Measurements from ENCODE around the gene KLHL41.

KLHL41 gene
- long read RNA-seq, donor 1, result 0 reads
- long read RNA-seq, donor 2, result 0 reads
- long read RNA-seq, donor 3, result 0 reads
- long read RNA-seq, donor 4, result 0 reads
- long read RNA-seq, donor 5, result 0 reads
- long read RNA-seq, donor 6, result 0 reads
- long read RNA-seq, donor 7, result 0 reads
- long read RNA-seq, donor 8, result 0 reads

DNA sequence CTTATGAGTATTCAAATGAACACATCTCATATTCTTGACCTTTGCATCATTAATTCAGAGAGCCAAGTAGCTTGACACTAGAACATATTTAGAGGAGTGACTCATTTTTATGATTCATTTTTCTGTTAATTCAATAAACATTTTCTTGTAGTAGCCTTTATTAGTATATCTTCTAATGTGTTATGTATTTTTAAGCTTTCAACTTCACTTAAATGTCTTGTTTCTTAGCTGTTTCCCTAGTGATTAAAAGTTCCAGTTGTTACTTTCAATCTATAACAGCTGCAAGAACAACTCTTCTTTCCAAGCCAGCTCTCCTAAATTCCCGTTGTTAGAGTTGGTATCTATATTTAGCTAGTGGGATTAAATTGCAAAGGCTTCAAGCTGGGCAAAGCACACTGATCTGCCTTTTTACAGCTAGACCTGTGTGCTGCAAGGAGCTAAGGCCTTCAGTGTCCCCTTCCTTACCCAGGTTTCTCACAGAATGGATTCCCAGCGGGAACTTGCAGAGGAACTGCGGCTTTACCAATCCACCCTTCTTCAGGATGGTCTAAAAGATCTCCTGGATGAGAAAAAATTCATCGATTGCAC, at the start of gene KLHL41:
TSS of gene KLHL41 (plus strand) at position 405 of the 588 bp plus-strand sequence. CDS start at position 482, 77 bp downstream.
- no peak for DNase-seq

DNA sequence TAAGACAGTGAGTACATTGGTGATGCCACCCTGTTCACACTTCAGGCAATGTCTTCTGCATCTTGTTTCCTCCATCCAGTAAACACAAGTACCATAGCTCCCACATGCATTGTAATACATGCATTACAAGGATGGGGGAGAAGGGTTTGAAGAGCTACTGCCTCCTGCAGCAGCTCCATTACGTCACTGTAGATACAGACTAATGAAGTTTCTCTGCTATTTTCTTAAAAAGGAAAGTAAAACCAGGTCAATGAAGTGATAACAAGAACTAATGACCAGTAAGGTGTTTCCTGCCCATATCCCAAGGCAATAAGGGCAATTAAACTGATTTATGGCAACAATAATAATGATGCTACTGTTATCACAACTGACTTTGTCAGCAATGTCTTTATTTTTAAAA, 48.4 kb upstream of the KLHL41 start:
- no peak for DNase-seq

DNA sequence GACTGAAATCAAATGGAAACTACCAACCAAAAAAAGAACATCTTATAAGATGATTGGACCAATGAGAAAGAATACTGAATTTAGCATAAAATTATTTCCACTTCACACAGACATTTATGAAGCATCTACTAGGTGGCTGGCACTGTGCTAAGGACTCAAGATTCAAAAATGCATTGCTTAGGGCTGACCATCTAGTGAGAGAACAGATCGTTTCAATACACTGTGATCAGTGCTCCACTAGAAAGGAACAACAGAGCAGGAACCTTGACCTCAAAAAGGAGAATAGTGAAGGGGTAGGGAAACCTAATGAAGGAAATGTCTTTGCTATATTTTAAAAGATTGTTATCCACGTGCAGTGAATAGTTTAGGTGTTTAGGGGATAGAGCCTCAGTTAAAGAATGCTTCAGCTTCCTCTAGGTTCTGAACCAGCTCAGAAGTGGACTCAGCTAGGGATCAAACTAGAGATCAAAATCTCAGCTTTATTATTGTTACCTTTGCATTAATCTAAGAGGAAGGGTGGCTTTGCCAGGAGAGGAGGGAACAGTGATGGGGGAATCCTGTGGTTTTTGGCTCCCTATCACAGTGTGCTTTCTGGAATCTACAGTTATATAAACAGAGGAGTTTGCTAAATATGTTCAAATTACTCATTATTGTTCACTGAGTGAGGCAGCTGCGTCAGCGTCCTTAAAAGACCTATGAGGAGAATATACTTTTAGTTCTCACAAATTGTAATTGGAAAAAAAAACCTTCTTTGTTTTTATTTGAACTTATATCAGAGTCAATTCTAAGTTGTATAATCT, 46.4 kb upstream of the KLHL41 start:
- no peak for DNase-seq

DNA sequence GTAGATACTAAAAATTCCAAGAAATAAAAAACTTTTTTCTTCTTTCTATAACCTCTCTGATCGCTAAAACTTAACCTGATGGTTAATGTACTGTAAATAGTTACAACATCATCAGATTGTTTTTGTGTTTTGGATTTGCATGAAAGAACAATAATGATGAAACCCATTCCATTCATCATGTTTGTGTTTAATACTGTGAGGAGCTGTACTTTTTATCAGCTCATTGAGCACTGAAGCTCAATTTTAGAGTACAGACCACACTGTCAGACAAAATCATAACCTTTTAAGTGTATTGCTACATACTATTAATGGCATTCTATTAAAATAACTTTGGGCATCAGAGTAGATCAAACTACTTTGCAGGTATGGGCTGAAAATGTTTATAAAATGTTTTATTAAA, 45.0 kb upstream of the KLHL41 start:
- DNase-seq, result no peak

DNA sequence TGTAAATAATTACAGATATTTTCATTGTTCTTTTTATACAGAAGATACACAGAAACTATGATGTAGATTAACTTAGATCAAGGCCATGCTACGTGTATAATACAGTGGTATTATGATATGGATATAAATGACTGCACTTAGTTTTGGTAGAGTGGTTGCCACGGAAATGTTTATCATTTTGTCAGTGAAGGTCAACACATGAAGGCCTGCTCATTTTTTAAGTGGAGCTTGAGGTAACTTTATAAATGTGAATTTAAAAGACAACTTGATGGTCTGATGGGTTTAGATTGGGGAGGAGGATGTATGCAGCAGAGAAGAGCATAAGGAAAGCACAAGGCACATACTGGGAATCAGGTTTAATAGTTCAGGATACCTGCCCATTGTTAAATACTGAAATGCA, 44.6 kb upstream of the KLHL41 start:
- no peak for DNase-seq

DNA sequence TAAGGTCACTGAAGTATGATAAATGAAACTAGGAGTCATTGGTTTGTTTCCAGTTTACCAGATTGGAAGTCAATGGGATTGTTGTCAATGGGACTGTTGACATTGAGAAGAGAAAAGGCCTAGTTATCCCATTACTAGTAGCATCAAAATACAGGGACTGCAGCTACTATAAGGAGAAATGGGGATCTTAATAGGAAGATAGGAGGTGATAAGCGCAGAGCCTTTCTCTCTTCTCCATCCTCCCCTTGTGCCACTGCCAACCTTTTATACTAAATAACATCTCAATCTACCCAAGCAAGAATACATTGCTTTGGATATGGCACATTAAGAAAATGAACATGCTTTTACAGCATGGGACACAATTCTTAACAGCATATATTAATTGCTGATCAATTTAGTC, 40.7 kb upstream of the KLHL41 start:
- DNase-seq, result peak; percentile 19

DNA sequence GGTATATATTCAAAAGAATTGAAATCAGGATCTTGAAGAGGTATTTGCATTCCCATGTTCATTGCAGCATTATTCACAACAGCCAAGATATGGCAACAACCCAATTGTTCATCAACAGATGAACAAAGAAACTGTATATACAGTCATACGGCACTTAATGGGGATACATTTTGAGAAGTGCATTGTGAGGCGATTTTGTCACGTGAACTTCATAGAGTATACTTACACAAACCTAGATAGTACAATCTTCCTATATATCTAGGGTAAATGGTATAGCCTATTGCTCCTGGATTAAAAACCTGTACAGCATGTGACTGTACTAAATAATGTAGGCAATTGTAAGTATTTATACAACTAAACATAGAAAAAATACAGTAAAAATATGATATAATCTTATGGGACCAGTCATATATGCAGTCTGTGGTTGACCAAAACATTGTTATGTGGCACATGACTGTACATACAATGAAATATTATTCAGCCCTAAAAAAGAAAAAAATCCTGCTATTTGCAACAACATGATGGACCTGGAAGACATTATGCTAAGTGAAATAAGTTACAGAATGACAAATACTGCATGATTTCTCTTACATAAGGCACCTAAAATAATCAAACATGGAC, 39.4 kb upstream of the KLHL41 start:
- no peak for DNase-seq

DNA sequence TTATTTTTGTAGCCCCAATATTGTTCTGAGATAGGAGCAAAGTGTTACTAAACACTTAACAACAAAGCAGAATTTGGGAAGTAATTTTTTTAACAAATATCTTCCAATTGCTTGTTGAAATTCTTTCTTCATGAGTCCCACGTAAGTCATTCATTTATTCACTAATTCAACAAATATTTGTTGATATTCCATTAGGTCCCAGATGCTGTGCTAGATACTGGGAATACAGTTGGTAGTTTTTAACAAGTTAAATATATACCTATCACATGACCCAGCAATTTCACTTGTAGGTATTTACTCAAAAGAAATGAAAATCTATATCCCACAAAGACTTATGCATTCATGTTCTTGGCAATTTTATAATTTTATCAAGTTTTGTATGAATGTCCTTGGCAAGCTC, 37.3 kb upstream of the KLHL41 start:
- no peak for DNase-seq

DNA sequence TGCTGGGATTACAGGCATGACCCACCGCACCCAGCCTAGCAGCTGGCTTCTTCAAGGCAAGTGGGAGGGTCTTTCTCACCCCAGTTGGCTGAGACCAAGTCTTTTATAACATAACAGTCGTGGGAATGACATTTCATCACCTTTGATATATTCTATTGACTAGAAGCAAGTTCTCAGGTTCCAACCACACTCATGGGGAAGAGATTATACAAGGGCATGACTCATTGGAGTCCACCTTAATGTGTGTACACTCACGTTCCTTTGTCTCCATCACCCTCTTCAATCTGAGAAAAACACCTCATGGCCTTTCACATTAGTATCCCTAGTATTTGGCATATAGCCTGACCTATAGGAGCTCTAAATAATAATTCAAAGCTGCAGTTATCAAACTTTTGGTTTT, 33.0 kb upstream of the KLHL41 start:
- no peak for DNase-seq

DNA sequence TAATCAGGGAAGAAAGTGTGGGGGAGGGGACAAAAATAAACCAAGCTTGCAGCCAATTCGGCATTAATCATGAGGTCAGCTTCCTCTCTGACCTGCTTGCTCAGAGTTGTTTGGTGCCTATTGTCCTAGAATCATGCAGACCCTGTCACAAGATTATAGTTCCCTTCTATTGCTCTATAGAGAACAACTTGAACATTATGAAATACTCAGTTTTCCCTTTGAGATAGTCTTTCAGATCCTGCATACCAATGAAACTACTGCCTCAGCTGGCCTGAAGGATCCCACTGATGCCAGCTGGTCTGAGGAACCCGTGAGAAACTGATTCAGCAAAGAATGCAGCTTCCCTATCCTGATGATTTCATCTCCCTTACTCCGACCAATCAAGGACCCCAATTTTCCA, 31.2 kb upstream of the KLHL41 start:
- no peak for DNase-seq

DNA sequence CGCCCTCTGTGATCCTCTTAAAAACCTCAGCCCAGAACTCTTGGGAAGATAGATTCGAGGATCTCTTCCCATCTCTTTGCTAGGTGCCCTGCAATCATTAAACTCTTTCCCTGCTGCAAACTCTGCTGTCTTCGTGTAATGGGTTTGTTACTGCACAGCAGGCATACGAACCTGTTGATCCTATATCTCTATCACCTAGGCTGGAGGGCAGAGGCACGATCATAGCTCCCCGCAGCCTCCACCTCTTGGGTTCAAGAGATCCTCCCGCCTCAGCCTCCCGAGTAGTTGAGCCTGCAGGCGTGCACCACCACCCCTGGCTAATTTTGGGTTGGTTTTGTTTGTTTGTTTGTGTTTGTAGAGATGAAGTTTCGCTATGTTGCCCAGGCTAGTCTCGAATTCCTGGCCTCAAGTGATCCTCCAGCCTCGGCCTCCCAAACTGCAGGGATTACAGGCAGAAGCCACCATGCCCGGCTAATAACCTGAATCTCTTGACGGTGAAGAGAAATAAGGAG, 30.7 kb upstream of the KLHL41 start:
- DNase-seq, result no peak

DNA sequence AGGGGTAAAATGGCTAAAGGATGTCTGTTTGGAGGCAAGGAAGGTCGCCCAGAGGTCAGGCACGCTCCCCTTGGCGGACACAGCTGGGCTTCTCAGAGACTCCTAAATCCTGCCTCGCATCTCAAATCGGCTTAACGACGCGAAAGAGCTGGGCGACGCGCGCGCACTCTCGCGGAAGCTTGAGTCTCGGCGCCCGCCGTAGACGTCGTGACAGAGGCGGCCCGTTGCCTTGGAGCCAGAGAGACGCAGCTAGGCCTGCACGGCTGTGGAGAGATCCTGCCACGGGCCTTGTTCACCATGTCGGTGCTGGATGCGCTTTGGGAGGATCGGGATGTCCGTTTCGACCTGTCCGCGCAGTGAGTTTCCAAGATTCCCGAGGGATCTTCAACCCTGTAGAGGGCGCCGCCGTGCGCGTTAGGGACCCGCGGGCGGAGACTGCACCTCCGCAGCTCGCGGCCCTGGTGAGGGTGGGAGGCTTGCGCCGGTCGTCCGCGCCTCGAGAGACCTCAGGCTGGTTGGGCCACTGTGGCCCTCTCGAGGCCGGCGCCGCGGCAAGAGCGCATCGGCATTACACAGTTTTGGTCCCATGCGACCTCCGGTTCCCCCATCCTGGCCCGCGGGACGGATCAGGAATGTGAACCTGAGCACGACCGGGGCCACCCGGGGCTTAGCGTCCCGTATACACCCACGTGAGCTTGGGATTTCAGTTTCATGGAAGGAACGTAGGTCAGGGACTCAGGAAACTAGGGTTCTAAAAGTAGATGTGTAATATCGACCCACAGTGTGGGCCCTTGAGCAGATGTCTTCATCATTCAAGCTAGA, 30.0 kb upstream of the KLHL41 start, which contains the start of gene BBS5:
TSS of gene BBS5 (plus strand) at position 238 of the 822 bp plus-strand sequence. CDS start at position 298, 60 bp downstream.
- DNase-seq, result peak; percentile 93

DNA sequence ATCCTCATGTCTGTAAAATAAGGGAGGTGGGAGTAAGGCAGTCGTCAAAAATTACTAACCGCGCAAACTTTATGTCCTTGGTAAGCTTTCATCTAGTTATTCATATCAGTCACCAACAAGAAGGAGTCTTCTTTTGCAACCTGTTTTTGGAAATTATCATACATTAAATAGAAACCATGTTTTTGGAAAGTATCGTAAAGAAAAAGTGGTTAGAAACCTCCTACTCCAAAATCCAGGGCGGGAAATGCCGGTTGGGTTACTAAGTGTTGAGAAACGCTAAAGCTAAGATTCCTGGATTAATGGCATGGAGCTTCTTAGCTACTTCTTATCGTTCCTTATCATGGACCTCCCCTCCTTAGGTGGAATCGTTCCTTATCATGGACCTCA, 29.4 kb upstream of the KLHL41 start:
- no peak for DNase-seq

DNA sequence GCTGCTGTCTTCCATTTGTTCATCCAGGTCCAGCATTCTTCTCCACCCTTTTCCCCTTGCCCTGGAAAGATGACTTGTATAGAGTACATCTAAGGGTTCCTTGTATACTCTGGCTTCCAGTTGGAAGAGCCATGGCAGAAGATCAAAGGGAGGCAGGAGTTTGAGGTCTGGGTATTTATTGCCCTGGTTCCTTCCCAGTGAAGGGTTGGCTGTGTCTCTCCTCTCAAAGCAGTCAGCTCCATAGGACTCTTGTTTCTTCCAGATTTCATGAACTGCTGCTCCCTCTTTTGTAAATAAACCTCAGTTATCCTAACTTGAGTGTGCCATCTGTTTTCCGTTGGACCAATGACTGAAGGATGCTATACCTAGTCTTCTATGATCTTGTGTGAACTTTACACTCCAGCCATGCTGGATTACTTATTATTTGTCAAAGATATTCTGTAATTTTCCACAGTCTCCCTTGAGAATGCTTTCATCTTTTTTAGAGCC, 23.8 kb upstream of the KLHL41 start:
- DNase-seq, result no peak

DNA sequence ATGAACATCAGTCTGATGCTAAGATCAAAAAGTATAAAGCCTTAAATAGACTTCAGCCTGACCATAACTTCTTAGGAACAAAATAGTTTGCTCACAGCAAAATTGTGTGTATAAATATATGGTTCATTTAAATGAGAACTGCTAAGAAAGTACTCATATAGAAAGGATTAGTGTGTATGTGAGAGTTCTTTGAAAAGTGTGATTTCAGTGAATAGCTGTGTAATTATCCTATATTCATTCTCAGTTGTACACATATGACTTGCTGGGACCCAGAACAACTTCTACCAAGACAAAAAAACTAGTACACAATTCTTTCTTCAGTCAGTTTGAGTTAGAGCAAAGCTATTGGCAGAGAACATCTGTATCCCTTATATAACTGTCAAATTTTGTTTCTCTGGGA, 23.0 kb upstream of the KLHL41 start:
- DNase-seq, result no peak

DNA sequence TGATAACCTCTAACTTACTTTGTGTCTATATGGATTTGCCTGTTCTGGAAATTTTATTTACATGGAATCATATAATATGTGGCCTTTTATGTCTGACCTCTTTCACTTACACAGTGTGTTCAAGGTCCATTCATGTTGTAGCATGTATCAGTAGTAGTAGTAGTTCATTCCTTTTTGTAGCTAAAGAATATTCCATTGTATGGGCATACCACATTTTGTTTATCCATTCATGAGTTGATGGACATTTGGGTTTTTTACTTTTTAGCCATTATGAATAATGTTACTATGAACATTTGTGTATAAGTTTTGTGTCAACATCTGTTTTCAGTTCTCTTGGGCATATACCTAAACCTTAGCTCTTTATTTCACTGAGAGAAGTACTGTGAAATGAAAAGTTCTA, 18.7 kb upstream of the KLHL41 start:
- DNase-seq, result no peak

DNA sequence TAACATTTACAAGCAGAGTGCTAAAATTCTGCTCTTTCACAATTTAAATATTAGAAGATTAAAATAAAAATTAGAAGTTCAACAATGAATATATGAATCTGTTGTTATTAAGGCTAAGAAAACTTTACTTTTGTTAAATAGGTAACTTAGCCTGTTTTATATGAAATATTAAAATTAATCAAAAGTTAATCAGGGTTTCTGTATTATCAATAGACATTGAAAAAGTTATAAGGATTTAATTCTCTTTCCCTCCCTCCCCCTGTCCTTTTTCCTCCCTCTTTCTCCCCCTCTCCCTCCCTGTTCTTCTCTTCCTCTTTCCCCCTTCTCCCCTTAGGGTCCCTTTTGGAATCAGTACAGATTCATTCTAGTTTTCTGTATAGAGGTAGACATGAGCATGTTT, 18.1 kb upstream of the KLHL41 start:
- DNase-seq, result no peak

DNA sequence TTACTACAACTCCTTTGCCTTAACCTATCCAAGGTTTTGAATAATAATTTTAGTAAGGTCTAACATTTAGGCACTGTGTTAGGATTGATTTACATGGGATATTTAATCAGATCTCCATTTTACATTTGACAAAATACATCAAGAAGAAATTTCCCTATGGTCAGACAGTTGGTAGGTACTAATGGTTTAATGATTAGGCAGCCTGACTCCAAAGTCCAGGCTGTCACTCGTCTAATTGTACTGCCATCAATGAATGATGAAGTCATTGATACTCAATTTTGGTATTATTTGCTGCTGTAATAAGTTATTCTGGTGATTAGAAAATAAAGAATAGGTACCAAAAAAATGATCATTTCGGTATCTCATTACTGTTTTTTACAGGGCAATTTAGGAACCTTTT, 16.1 kb upstream of the KLHL41 start:
- DNase-seq, result no peak

DNA sequence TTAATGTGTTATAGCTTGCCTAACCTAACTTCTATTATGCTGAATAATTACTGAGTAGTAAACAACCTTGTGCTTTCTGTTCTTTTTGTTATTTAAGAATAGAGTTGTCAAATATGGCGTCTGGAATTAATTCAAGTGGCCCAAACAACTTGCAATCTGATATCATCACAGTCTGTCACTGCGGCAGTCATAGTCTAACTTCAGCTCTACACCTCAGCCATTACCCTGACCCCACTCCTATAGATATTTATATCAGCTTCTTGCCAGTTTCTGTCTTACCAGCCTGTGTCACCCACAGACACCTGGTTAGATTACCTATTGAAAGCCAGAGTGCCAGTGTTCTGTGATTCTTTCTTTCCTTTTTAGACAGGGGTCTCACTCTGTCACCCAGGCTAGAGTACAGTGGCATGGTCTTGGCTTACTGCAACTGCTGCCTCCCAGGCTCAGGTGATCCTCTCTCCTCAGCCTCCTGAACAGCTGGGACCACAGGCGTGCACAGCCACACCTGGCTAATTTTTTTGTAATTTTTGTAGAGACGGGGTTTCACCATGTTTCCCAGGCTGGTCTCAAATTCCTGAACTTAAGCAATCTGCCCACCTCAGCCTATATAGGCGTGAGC, 14.1 kb upstream of the KLHL41 start:
- no peak for DNase-seq

DNA sequence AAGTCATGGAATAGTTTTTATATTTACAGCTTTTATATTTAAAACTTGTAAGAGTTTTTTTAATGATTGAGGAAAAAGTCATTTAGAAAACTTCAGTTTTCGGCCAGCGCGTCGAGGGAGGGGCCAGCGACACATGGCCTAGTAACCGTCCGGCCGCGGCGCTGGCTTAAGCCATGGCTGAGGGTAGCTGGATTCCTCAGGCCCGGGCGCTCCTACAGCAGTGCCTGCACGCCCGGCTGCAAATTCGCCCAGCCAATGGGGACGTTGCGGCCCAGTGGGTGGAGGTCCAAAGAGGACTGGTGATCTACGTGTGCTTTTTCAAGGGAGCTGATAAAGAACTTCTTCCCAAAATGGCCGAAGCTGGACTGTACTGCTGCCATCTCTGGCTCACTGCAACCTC, 4.9 kb upstream of the KLHL41 start:
- no peak for DNase-seq

DNA sequence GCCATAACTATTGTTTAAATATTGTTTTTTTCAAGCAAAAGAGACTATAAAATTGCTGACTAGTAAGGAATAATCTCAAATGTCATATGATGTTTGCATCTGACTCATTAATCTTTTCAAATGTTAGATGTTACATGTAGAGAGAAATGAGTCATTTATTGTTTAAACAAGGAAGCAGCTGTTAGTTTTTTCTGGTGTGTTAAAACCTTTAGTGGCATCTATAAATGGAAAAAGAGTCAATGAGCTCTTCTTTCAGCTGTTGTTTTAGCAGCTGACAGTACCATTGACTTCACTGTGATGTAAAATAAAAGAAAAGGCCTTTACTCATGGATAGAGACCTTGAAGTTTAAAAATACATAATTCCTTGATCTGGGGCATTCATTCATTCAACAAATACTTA, 1.8 kb upstream of the KLHL41 start:
- DNase-seq, result no peak

DNA sequence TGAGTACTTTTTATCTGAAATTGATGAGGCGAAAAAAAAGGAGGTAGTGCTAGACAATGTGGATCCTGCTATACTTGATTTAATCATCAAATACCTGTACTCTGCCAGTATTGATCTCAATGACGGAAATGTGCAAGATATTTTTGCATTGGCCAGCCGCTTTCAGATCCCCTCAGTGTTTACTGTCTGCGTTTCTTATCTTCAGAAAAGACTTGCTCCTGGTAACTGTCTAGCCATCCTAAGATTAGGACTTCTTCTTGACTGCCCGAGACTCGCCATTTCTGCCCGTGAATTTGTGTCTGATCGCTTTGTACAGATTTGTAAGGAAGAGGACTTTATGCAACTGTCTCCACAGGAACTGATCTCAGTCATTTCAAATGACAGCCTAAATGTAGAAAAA, 453 bp downstream of the KLHL41 start:
- DNase-seq, result no peak
